SK-N-SH (cell line): ENCODE measurements around the gene SSBP2. TPM values are rescaled to one million over a fixed set of nuclear protein-coding genes. Genes with fewer than 3 reads are reported as not detected.
A peak's percentile ranks its signal among the peaks of the same experiment; 100 is the strongest.
"Not testable (repeated sequence)": the region's sequence is repeated elsewhere in the genome, so short reads cannot be mapped to it uniquely, and the experiment has no call there.

Experiments
- CTCF ChIA-PET: fragments of 300-600, 350-600 bp; formaldehyde crosslinking; extraction: SDS; loops from one replicate; lab custom pipeline; 2021; lab: Yijun Ruan, JAX
- POLR2A ChIA-PET: fragments of 350-600 bp; sonication (Branson Sonifier 250); formaldehyde crosslinking; extraction: SDS; loops from one replicate; lab custom pipeline; 2020; ENCODE audit warnings: antibody characterized with exemption, inconsistent platforms; lab: Yijun Ruan, JAX
- DNase-seq: peaks from one replicate; pipeline ENCODE4 v3.0.0; 2012
- H2AFZ ChIP-seq: fragments of 200-600 bp; sonication (generic); 2 replicates; pipeline ENCODE4 v1.8.1; 2016; ENCODE audit warnings: antibody characterized with exemption, mild to moderate bottlenecking, low read depth
- H3F3A ChIP-seq: fragments of 200-600 bp; sonication (generic); replicated peaks from 2 replicates; pipeline ENCODE3; 2016; ENCODE audit warnings: antibody characterized with exemption, mild to moderate bottlenecking; ENCODE audit not compliant: insufficient read depth
- H3K27ac ChIP-seq, 2 experiments: fragments of 200-500 bp in 1 of 2; fragments of 200-600 bp in 1 of 2; sonication (Bioruptor generic) in 1 of 2; sonication (generic), shearing (Covaris generic) in 1 of 2; 2 replicates each; pipeline versions ENCODE4 v1.5.1 to v1.6.1; 2014 to 2016; ENCODE audit warnings: low read depth in 2 of 2, inconsistent platforms in 1 of 2, low read length in 1 of 2, mild to moderate bottlenecking in 1 of 2, mixed read lengths in 1 of 2
- H3K27me3 ChIP-seq: fragments of 200-600 bp; sonication (generic), shearing (Covaris generic); 2 replicates; pipeline ENCODE4 v1.6.1; 2016; ENCODE audit warnings: mixed run types; ENCODE audit not compliant: insufficient read depth
- H3K36me3 ChIP-seq, 2 experiments: fragments of 200-500 bp in 1 of 2; fragments of 200-600 bp in 1 of 2; sonication (Bioruptor generic) in 1 of 2; sonication (generic) in 1 of 2; replicated peaks in 1 of 2; 2 replicates each; pipeline versions ENCODE3 to v1.5.1; 2014 to 2016; ENCODE audit warnings: low read length in 1 of 2, mild to moderate bottlenecking in 1 of 2; ENCODE audit not compliant: insufficient read depth in 2 of 2, control insufficient read depth in 1 of 2
- H3K4me1 ChIP-seq, 2 experiments: fragments of 200-500 bp in 1 of 2; fragments of 200-600 bp in 1 of 2; sonication (Bioruptor generic) in 1 of 2; sonication (generic), shearing (Covaris generic) in 1 of 2; 2 replicates each; pipeline versions ENCODE4 v1.5.1 to v1.6.1; 2014 to 2016; ENCODE audit warnings: low read depth in 1 of 2, low read length in 1 of 2, mixed run types in 1 of 2; ENCODE audit not compliant: insufficient read depth in 2 of 2, control insufficient read depth in 1 of 2
- H3K4me2 ChIP-seq: fragments of 200-600 bp; sonication (generic), shearing (Covaris generic); 2 replicates; pipeline ENCODE4 v1.6.1; 2017; ENCODE audit warnings: mixed run types
- H3K4me3 ChIP-seq, 2 experiments: fragments of 200-500 bp in 1 of 2; fragments of 200-600 bp in 1 of 2; sonication (Bioruptor generic) in 1 of 2; sonication (generic), shearing (Covaris generic) in 1 of 2; 2 replicates each; pipeline versions ENCODE4 v1.5.1 to v1.8.1; 2014 to 2016; ENCODE audit warnings: low read depth in 2 of 2, inconsistent platforms in 1 of 2, low read length in 1 of 2, mild to moderate bottlenecking in 1 of 2, mixed read lengths in 1 of 2, moderate library complexity in 1 of 2
- H3K79me2 ChIP-seq: fragments of 200-600 bp; sonication (generic); 2 replicates; pipeline ENCODE4 v1.8.1; 2017; ENCODE audit warnings: mild to moderate bottlenecking; ENCODE audit not compliant: insufficient read depth
- H3K9ac ChIP-seq: fragments of 200-600 bp; sonication (generic); 2 replicates; pipeline ENCODE4 v1.6.1; 2017; ENCODE audit warnings: mixed run types
- H3K9me2 ChIP-seq: fragments of 200-600 bp; sonication (generic); 2 replicates; pipeline ENCODE4 v1.6.1; 2017; ENCODE audit warnings: mixed run types
- H3K9me3 ChIP-seq: fragments of 200-600 bp; sonication (generic); 2 replicates; pipeline ENCODE4 v1.6.1; 2017; ENCODE audit warnings: mixed run types, mild to moderate bottlenecking, moderate library complexity
- H4K20me1 ChIP-seq: fragments of 200-600 bp; sonication (generic); 2 replicates; pipeline ENCODE4 v1.6.1; 2017; ENCODE audit warnings: mild to moderate bottlenecking, mixed run types; ENCODE audit not compliant: insufficient read depth
- ELF1 ChIP-seq: IDR thresholded peaks from 2 replicates; pipeline ENCODE4 v1.4.0; 2012
- EP300 ChIP-seq, 2 experiments: IDR thresholded peaks; 2 replicates each; pipeline versions ENCODE4 v1.4.0 to v1.6.1; 2012; ENCODE audit warnings: borderline replicate concordance in 1 of 2, low read depth in 1 of 2, low read length in 1 of 2
- FOSL2 ChIP-seq: IDR thresholded peaks from 2 replicates; pipeline ENCODE4 v1.4.0; 2012; ENCODE audit warnings: low read depth, mild to moderate bottlenecking, moderate library complexity, borderline replicate concordance
- FOXJ3 ChIP-seq: sonication (generic); formaldehyde crosslinking; IDR thresholded peaks from 2 replicates; pipeline ENCODE4 v1.5.1; 2020; ENCODE audit warnings: mild to moderate bottlenecking, missing genetic modification reagents
- FOXM1 ChIP-seq: IDR thresholded peaks from 2 replicates; pipeline ENCODE4 v1.4.0; 2012; ENCODE audit warnings: low read depth, mild to moderate bottlenecking
- GABPA ChIP-seq: IDR thresholded peaks from 2 replicates; pipeline ENCODE4 v1.4.0; 2012; ENCODE audit warnings: low read depth, mild to moderate bottlenecking
- JUND ChIP-seq: IDR thresholded peaks from 2 replicates; pipeline ENCODE4 v1.4.0; 2012
- MAX ChIP-seq: IDR thresholded peaks from 2 replicates; pipeline ENCODE4 v1.4.0; 2012; ENCODE audit warnings: low read depth
- MEF2A ChIP-seq: IDR thresholded peaks from 2 replicates; pipeline ENCODE4 v1.4.0; 2012; ENCODE audit warnings: low read depth, borderline replicate concordance
- NFIC ChIP-seq: IDR thresholded peaks from 2 replicates; pipeline ENCODE4 v1.4.0; 2012; ENCODE audit warnings: borderline replicate concordance
- NRF1 ChIP-seq: IDR thresholded peaks from 2 replicates; pipeline ENCODE4 v1.6.1; 2012; ENCODE audit warnings: low read depth, mild to moderate bottlenecking, low read length
- POLR2AphosphoS5 ChIP-seq: IDR thresholded peaks from 2 replicates; pipeline ENCODE4 v1.6.1; 2012; ENCODE audit warnings: low read depth, low read length
- RAD21 ChIP-seq: IDR thresholded peaks from 2 replicates; pipeline ENCODE4 v1.6.1; 2012; ENCODE audit warnings: mild to moderate bottlenecking, low read length
- RFX5 ChIP-seq: IDR thresholded peaks from 2 replicates; pipeline ENCODE4 v1.6.1; 2012; ENCODE audit warnings: mild to moderate bottlenecking, improper control_type of control experiment, low read length
- RXRA ChIP-seq: IDR thresholded peaks from 2 replicates; pipeline ENCODE4 v1.4.0; 2012; ENCODE audit warnings: low read depth, mild to moderate bottlenecking, borderline replicate concordance
- SIN3A ChIP-seq: IDR thresholded peaks from 2 replicates; pipeline ENCODE4 v1.6.1; 2012; ENCODE audit warnings: low read depth, mild to moderate bottlenecking, low read length, moderate library complexity, borderline replicate concordance
- TAF1 ChIP-seq: IDR thresholded peaks from 2 replicates; pipeline ENCODE4 v1.6.1; 2012; ENCODE audit warnings: low read depth, mild to moderate bottlenecking, low read length, moderate library complexity, borderline replicate concordance
- TCF12 ChIP-seq: IDR thresholded peaks from 2 replicates; pipeline ENCODE4 v1.4.0; 2012
- TEAD4 ChIP-seq: IDR thresholded peaks from 2 replicates; pipeline ENCODE4 v1.4.0; 2012; ENCODE audit warnings: mild to moderate bottlenecking, borderline replicate concordance; ENCODE audit not compliant: insufficient read depth
- YY1 ChIP-seq: IDR thresholded peaks from 2 replicates; pipeline ENCODE4 v1.4.0; 2012; ENCODE audit warnings: low read depth, mild to moderate bottlenecking
- WGBS: methylation state at CpG from one replicate; pipeline ENCODE4 v1.1.6; 2017; ENCODE audit warnings: low lambda C conversion rate; 5-methylcytosine and 5-hydroxymethylcytosine counted together
- polyA plus RNA-seq, 3 experiments: library from polyadenylated mRNA; depleted of rRNA; stranded (reverse); fragments of >200 nt; gene quantifications; 2 replicates each; pipeline ENCODE4 v1.2.3, GENCODE V29; 2012
- TF ChIP-seq, protein P1 (sequence below): fragments of 150-350 bp; IDR thresholded peaks from 2 replicates; pipeline ENCODE4 v1.6.1; 2017; ENCODE audit warnings: antibody characterized with exemption, low read length, low read depth, borderline replicate concordance
- TF ChIP-seq, protein P2 (sequence below): IDR thresholded peaks from 2 replicates; pipeline ENCODE4; 2012

SSBP2 gene
- polyA plus RNA-seq, 1 of the 3 experiments (the other 2 are of a cell fraction), result 35.3 TPM

DNA sequence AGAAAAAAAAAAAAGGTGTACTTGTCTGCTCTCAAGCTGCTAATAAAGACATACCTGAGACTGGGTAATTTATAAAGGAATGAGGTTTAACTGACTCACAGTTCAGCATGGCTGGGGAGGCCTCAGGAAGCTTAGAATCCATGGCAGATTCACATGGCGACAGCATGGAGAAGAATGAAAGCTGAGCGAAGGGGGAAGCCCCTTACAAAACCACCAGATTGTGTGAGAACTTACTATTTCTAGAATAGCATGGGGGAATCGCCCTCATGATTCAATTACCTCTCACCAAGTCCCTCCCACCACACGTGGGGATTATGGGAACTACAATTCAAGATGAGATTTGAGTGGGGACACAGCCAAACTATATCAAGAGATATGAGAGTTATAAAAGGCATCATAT lies 122.8 kb downstream of the SSBP2 start:
- DNase-seq, POLR2A ChIA-PET: not testable (repeated sequence)
- 91% methylated on average over 4 of the region's 4 CpGs for WGBS

DNA sequence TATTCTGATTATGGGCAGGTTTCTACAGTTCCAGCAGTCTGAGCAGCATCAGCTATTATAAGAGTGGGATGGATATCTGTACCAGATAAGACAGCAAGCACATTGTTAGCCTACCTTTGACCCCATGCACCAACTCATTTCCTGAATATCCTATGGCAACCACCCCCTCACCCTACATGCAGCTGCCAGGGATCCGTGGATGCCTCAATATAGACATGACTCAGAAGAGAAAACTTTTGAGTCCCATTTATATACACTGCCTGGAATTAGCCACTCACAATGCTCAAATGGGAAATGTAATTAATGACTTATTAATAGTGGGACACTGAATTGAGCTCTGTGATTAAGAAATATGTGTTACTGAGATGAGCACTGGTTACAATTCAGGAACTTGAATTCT lies 124.4 kb downstream of the SSBP2 start:
- H3K9ac ChIP-seq, result peak overlapping the region; percentile 36; the same call in 1 of the 2 replicates
- peaks cover 6% of the 10 kb centered on the region for H3F3A ChIP-seq
- no peaks in the 10 kb centered on the region for H4K20me1 ChIP-seq
- peak overlapping the region in 1 of 2 experiments; percentile 74 for H3K27ac ChIP-seq
- TF ChIP-seq YY1 (no peak), EP300 (IDR thresholded peaks at IDR 0.05; ENCODE audit: borderline replicate concordance in 1 of 2, low read depth in 1 of 2, low read length in 1 of 2) (peak in 1 of 2 experiments; percentile 71; a peak in 1 of 4 replicates), TCF12 (peak; percentile 81), GABPA (no peak; the same call in 1 of the 2 replicates), RFX5 (no peak), SIN3A (no peak), MAX (peak; percentile 56), ELF1 (no peak), NRF1 (no peak), RXRA (peak; percentile 98), POLR2AphosphoS5 (peak; percentile 56; the same call in 1 of the 2 replicates), NFIC (peak; percentile 61; the same call in 1 of the 2 replicates), FOXJ3 (CRISPR knock-in tag) (no peak), MEF2A (peak; percentile 94), RAD21 (no peak), TAF1 (no peak), FOXM1 (no peak), FOSL2 (peak; percentile 74; the same call in 1 of the 2 replicates), JUND (peak; percentile 78; the same call in 1 of the 2 replicates), TEAD4 (peak; percentile 66; the same call in 1 of the 2 replicates)
- TF ChIP-seq, protein P1, sequence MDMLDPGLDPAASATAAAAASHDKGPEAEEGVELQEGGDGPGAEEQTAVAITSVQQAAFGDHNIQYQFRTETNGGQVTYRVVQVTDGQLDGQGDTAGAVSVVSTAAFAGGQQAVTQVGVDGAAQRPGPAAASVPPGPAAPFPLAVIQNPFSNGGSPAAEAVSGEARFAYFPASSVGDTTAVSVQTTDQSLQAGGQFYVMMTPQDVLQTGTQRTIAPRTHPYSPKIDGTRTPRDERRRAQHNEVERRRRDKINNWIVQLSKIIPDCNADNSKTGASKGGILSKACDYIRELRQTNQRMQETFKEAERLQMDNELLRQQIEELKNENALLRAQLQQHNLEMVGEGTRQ, result no peak
- TF ChIP-seq, protein P2, sequence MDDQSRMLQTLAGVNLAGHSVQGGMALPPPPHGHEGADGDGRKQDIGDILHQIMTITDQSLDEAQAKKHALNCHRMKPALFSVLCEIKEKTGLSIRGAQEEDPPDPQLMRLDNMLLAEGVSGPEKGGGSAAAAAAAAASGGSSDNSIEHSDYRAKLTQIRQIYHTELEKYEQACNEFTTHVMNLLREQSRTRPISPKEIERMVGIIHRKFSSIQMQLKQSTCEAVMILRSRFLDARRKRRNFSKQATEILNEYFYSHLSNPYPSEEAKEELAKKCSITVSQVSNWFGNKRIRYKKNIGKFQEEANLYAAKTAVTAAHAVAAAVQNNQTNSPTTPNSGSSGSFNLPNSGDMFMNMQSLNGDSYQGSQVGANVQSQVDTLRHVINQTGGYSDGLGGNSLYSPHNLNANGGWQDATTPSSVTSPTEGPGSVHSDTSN, result peak; percentile 50; the same call in 1 of the 2 replicates
- no peaks in the 10 kb centered on the region for H3K9me3 ChIP-seq
- H3K4me3 ChIP-seq, result no peak overlapping the region; a peak in 1 of 4 replicates
- H3K4me1 ChIP-seq, result peaks cover 7 to 17% of the 10 kb centered on the region in 2 experiments; a peak in 3 of 4 replicates
- no peaks in the 10 kb centered on the region for H3K9me2 ChIP-seq
- peaks cover 0 to 8% of the 10 kb centered on the region in 2 experiments for H3K36me3 ChIP-seq
- no peaks in the 10 kb centered on the region for H3K27me3 ChIP-seq
- 11% methylated on average over 1 of the region's 1 CpG for WGBS
- peak overlapping the region; percentile 67; the same call in 1 of the 2 replicates for H2AFZ ChIP-seq
- peak; percentile 14 for DNase-seq
- H3K79me2 ChIP-seq, result no peaks in the 10 kb centered on the region
- CTCF ChIA-PET, result no interaction called here
- POLR2A ChIA-PET, result no interaction called here
- peak overlapping the region; percentile 62 for H3K4me2 ChIP-seq

More for the DNA sequence above, 122.8 kb downstream of the SSBP2 start:
- H3K27ac ChIP-seq, H4K20me1 ChIP-seq, H2AFZ ChIP-seq, H3K9ac ChIP-seq, H3K27me3 ChIP-seq, CTCF ChIA-PET, H3K4me2 ChIP-seq, H3F3A ChIP-seq, H3K79me2 ChIP-seq, H3K4me3 ChIP-seq, H3K9me2 ChIP-seq, H3K9me3 ChIP-seq: not testable (repeated sequence)
- Histone ChIP-seq H3K4me1 (peaks cover 7 to 17% of the 10 kb centered on the region in 2 experiments; a peak in 3 of 4 replicates), H3K36me3 (peaks cover 0 to 13% of the 10 kb centered on the region in 2 experiments)
